ENCODE data around the gene ERLEC1. TPM values are rescaled to one million over a fixed set of nuclear protein-coding genes. Genes with fewer than 3 reads are reported as not detected.

The ERLEC1 gene
- total RNA-seq, 6 experiments from 2014 or later: 18.0 to 40.0 (median 22.1) TPM

GRCh38 chr2:53744395-53745065 is 42.3 kb upstream of the ERLEC1 start:
- H3K9me3 ChIP-seq: no peaks in the 10 kb centered on the region
- ATAC-seq: no peak
- H3K27ac ChIP-seq: no peak overlapping the region
- H3K4me3 ChIP-seq: no peak overlapping the region
- TF ChIP-seq CTCF (IDR thresholded peaks at IDR 0.05) (no peak), POLR2A (IDR thresholded peaks at IDR 0.05) (no peak)
- no peak for DNase-seq
- H3K36me3 ChIP-seq: peaks cover 0 to 5% (median 0%) of the 10 kb centered on the region in 4 donors
- WGBS (ENCODE audit: insufficient coverage, low coverage, low lambda C conversion rate, missing lambda C conversion rate): 90% methylated on average over 2 of the region's 2 CpGs
- intact Hi-C loops (cut with DNase I): no loop called here
- peaks cover 0 to 1% (median 0%) of the 10 kb centered on the region in 4 donors for H3K4me1 ChIP-seq
- no peaks in the 10 kb centered on the region for H3K27me3 ChIP-seq

GRCh38 chr2:53750041-53750768 is 36.6 kb upstream of the ERLEC1 start:
- intact Hi-C loops (cut with DNase I): no loop called here
- WGBS (ENCODE audit: insufficient coverage, low coverage, low lambda C conversion rate, missing lambda C conversion rate): 74% methylated on average over 4 of the region's 4 CpGs
- TF ChIP-seq CTCF (IDR thresholded peaks at IDR 0.05) (no peak), POLR2A (IDR thresholded peaks at IDR 0.05) (no peak)

GRCh38 chr2:53751728-53752127 is 35.1 kb upstream of the ERLEC1 start:
- no peak overlapping the region for H3K27ac ChIP-seq
- peaks cover 0 to 5% (median 0%) of the 10 kb centered on the region in 4 donors for H3K36me3 ChIP-seq
- TF ChIP-seq POLR2A (IDR thresholded peaks at IDR 0.05): no peak
- TF ChIP-seq CTCF (IDR thresholded peaks at IDR 0.05): no peak
- H3K9me3 ChIP-seq: no peaks in the 10 kb centered on the region
- no peaks in the 10 kb centered on the region for H3K27me3 ChIP-seq
- H3K4me3 ChIP-seq: no peak overlapping the region
- ATAC-seq (no peak), DNase-seq (no peak)
- 84% methylated on average over 1 of the region's 1 CpG for WGBS (ENCODE audit: insufficient coverage, low coverage, low lambda C conversion rate, missing lambda C conversion rate)
- intact Hi-C loops (cut with DNase I): no loop called here
- H3K4me1 ChIP-seq: no peaks in the 10 kb centered on the region

More at GRCh38 chr2:53750041-53750768, 36.6 kb upstream of the ERLEC1 start:
- H3K36me3 ChIP-seq: peaks cover 0 to 5% (median 0%) of the 10 kb centered on the region in 4 donors
- no peak overlapping the region for H3K27ac ChIP-seq
- H3K4me1 ChIP-seq: no peaks in the 10 kb centered on the region
- no peak for DNase-seq
- ATAC-seq: no peak
- H3K27me3 ChIP-seq: no peaks in the 10 kb centered on the region
- no peak overlapping the region for H3K4me3 ChIP-seq
- H3K9me3 ChIP-seq: no peaks in the 10 kb centered on the region

- Histone ChIP-seq H3K27ac (no peak overlapping the region), H3K27me3 (no peaks in the 10 kb centered on the region), H3K4me3 (no peak overlapping the region), H3K4me1 (no peaks in the 10 kb centered on the region), H3K36me3 (peaks cover 0 to under 1% (median 0%) of the 10 kb centered on the region in 4 donors), H3K9me3 (no peaks in the 10 kb centered on the region)
- intact Hi-C loops (cut with DNase I): no loop called here
- WGBS (ENCODE audit: insufficient coverage, low coverage, low lambda C conversion rate, missing lambda C conversion rate): 97% methylated on average over 4 of the region's 4 CpGs
- ATAC-seq: no peak
- no peak for DNase-seq
- TF ChIP-seq POLR2A (IDR thresholded peaks at IDR 0.05): no peak
- TF ChIP-seq CTCF (IDR thresholded peaks at IDR 0.05): no peak
These were observed 34.5 kb upstream of the ERLEC1 start for GRCh38 chr2:53752385-53752784.

Data from right lobe of liver (tissue), 6 donors.